ENCODE results near the gene DUSP15. TPM values are rescaled to one million over a fixed set of nuclear protein-coding genes. Genes with fewer than 3 reads are reported as not detected.

DUSP15 gene
- total RNA-seq, 5 donors from 2014 or later (not counting 1 experiment from before 2014, with no cell fraction given) = not detected

GRCh38 chr20:31870726-31871617, 645 bp upstream of the DUSP15 start:
- Mint-ChIP-seq H3K4me1 (peaks cover 8 to 19% (median 14%) of the 10 kb centered on the region in 3 donors), H3K36me3 (no peaks in the 10 kb centered on the region), H3K27ac (no peak overlapping the region), H3K27me3 (peaks cover 31 to 43% of the 10 kb centered on the region in 2 donors), H3K4me3 (peak overlapping the region; percentile 71 to 80 (median 75)), H3K9me3 (no peaks in the 10 kb centered on the region)
- ChIA-PET POLR2A (interaction anchor here in 1 of 2 donors (0.5 kb wide), 1 partner anchor 178 kb away, joined by 3 read pairs; no protein-coding TSS in a partner anchor), CTCF (interaction anchor here in 1 of 2 donors (0.8 to 1.0 kb wide), 2 partner anchors 9 kb away, joined by 3 read pairs; no protein-coding TSS in a partner anchor)
- peaks cover 0 to 15% of the 10 kb centered on the region in 2 experiments for H3K4me1 ChIP-seq (ENCODE audit: control insufficient read depth in 1 of 2, extremely low read depth in 1 of 2, insufficient read depth in 2 of 2, low read length in 2 of 2)
- no peaks in the 10 kb centered on the region for H3K36me3 ChIP-seq (ENCODE audit: control insufficient read depth in 2 of 2, extremely low read depth in 1 of 2, insufficient read depth in 1 of 2, low read length in 1 of 2)
- peak in 1 of 4 experiments; percentile 6 for ATAC-seq (replicated peaks in 1 of 4)
- no peaks in the 10 kb centered on the region for H3K9me3 ChIP-seq
- DNase-seq = no peak
- H3K27me3 ChIP-seq (replicated peaks in 1 of 2; ENCODE audit: control insufficient read depth in 2 of 2, extremely low read depth in 1 of 2, insufficient read depth in 2 of 2, low read length in 1 of 2) = peaks cover 0 to 44% of the 10 kb centered on the region in 2 experiments
- H3K27ac ChIP-seq (ENCODE audit: low read length) = no peak overlapping the region
- H3K4me3 ChIP-seq (ENCODE audit: control insufficient read depth in 1 of 2, extremely low read depth in 1 of 2, low read length in 1 of 2) = peak overlapping the region; percentile 11 to 35
- 10% methylated on average over 8 of the region's 24 CpGs for WGBS (ENCODE audit: insufficient coverage)

GRCh38 chr20:31869673-31869941, 720 bp downstream of the DUSP15 start:
- Mint-ChIP-seq H3K9me3 (no peaks in the 10 kb centered on the region), H3K27ac (no peak overlapping the region), H3K36me3 (no peaks in the 10 kb centered on the region), H3K27me3 (peaks cover 31 to 43% of the 10 kb centered on the region in 2 donors), H3K4me3 (peak overlapping the region; percentile 81 to 92 (median 83)), H3K4me1 (peaks cover 8 to 19% (median 14%) of the 10 kb centered on the region in 3 donors)
- WGBS (ENCODE audit: insufficient coverage) = 13% methylated on average over 1 of the region's 1 CpG
- Histone ChIP-seq H3K9me3 (no peaks in the 10 kb centered on the region), H3K36me3 (ENCODE audit: control insufficient read depth in 2 of 2, extremely low read depth in 1 of 2, insufficient read depth in 1 of 2, low read length in 1 of 2) (no peaks in the 10 kb centered on the region), H3K4me1 (ENCODE audit: control insufficient read depth in 1 of 2, extremely low read depth in 1 of 2, insufficient read depth in 2 of 2, low read length in 2 of 2) (peaks cover 0 to 15% of the 10 kb centered on the region in 2 experiments), H3K27ac (ENCODE audit: low read length) (no peak overlapping the region), H3K4me3 (ENCODE audit: control insufficient read depth in 1 of 2, extremely low read depth in 1 of 2, low read length in 1 of 2) (peak overlapping the region; percentile 30 to 58), H3K27me3 (replicated peaks in 1 of 2; ENCODE audit: control insufficient read depth in 2 of 2, extremely low read depth in 1 of 2, insufficient read depth in 2 of 2, low read length in 1 of 2) (peaks cover 0 to 44% of the 10 kb centered on the region in 2 experiments)
- ChIA-PET POLR2A (no interaction called here), CTCF (no interaction called here)
- no peak for DNase-seq
- no peak for ATAC-seq (replicated peaks in 1 of 4)

- 82% methylated on average over 6 of the region's 12 CpGs for WGBS (ENCODE audit: insufficient coverage)
- peak overlapping the region; percentile 81 to 92 (median 83) for H3K4me3 Mint-ChIP-seq
- H3K4me3 ChIP-seq (ENCODE audit: control insufficient read depth in 1 of 2, extremely low read depth in 1 of 2, low read length in 1 of 2) = no peak overlapping the region
- no peaks in the 10 kb centered on the region for H3K9me3 ChIP-seq
- ChIA-PET CTCF (no interaction called here), POLR2A (no interaction called here)
- peaks cover 31 to 43% of the 10 kb centered on the region in 2 donors for H3K27me3 Mint-ChIP-seq
- no peak for DNase-seq
- no peak overlapping the region for H3K27ac ChIP-seq (ENCODE audit: low read length)
- peaks cover 0 to 44% of the 10 kb centered on the region in 2 experiments for H3K27me3 ChIP-seq (replicated peaks in 1 of 2; ENCODE audit: control insufficient read depth in 2 of 2, extremely low read depth in 1 of 2, insufficient read depth in 2 of 2, low read length in 1 of 2)
- no peaks in the 10 kb centered on the region for H3K36me3 ChIP-seq (ENCODE audit: control insufficient read depth in 2 of 2, extremely low read depth in 1 of 2, insufficient read depth in 1 of 2, low read length in 1 of 2)
- no peaks in the 10 kb centered on the region for H3K36me3 Mint-ChIP-seq
- H3K9me3 Mint-ChIP-seq = no peaks in the 10 kb centered on the region
- no peak for ATAC-seq (replicated peaks in 1 of 4)
- peaks cover 0 to 15% of the 10 kb centered on the region in 2 experiments for H3K4me1 ChIP-seq (ENCODE audit: control insufficient read depth in 1 of 2, extremely low read depth in 1 of 2, insufficient read depth in 2 of 2, low read length in 2 of 2)
- no peak overlapping the region for H3K27ac Mint-ChIP-seq
- H3K4me1 Mint-ChIP-seq = peaks cover 8 to 19% (median 14%) of the 10 kb centered on the region in 3 donors
Observed at GRCh38 chr20:31868853-31869672, 1.3 kb downstream of the DUSP15 start.

GRCh38 chr20:31866221-31866620, 4.1 kb downstream of the DUSP15 start:
- peaks cover 0 to 18% of the 10 kb centered on the region in 2 experiments for H3K4me1 ChIP-seq (ENCODE audit: control insufficient read depth in 1 of 2, extremely low read depth in 1 of 2, insufficient read depth in 2 of 2, low read length in 2 of 2)
- Mint-ChIP-seq H3K36me3 (no peaks in the 10 kb centered on the region), H3K4me3 (no peak overlapping the region), H3K27me3 (peaks cover 20 to 31% of the 10 kb centered on the region in 2 donors), H3K9me3 (no peaks in the 10 kb centered on the region), H3K4me1 (peaks cover 11 to 24% (median 19%) of the 10 kb centered on the region in 3 donors), H3K27ac (no peak overlapping the region)
- ChIA-PET CTCF (no interaction called here), POLR2A (no interaction called here)
- H3K27ac ChIP-seq (ENCODE audit: low read length) = no peak overlapping the region
- no peak for ATAC-seq (replicated peaks in 1 of 4)
- no peaks in the 10 kb centered on the region for H3K9me3 ChIP-seq
- DNase-seq = no peak
- H3K27me3 ChIP-seq (replicated peaks in 1 of 2; ENCODE audit: control insufficient read depth in 2 of 2, extremely low read depth in 1 of 2, insufficient read depth in 2 of 2, low read length in 1 of 2) = peaks cover 0 to 35% of the 10 kb centered on the region in 2 experiments
- no peaks in the 10 kb centered on the region for H3K36me3 ChIP-seq (ENCODE audit: control insufficient read depth in 2 of 2, extremely low read depth in 1 of 2, insufficient read depth in 1 of 2, low read length in 1 of 2)
- WGBS (ENCODE audit: insufficient coverage) = 73% methylated on average over 2 of the region's 3 CpGs
- H3K4me3 ChIP-seq (ENCODE audit: control insufficient read depth in 1 of 2, extremely low read depth in 1 of 2, low read length in 1 of 2) = no peak overlapping the region

GRCh38 chr20:31864521-31865400, 5.6 kb downstream of the DUSP15 start:
- H3K36me3 Mint-ChIP-seq = no peaks in the 10 kb centered on the region
- H3K27ac Mint-ChIP-seq = no peak overlapping the region
- Histone ChIP-seq H3K9me3 (no peaks in the 10 kb centered on the region), H3K27ac (ENCODE audit: low read length) (no peak overlapping the region), H3K4me1 (ENCODE audit: control insufficient read depth in 1 of 2, extremely low read depth in 1 of 2, insufficient read depth in 2 of 2, low read length in 2 of 2) (peaks cover 3 to 18% of the 10 kb centered on the region in 2 experiments), H3K27me3 (replicated peaks in 1 of 2; ENCODE audit: control insufficient read depth in 2 of 2, extremely low read depth in 1 of 2, insufficient read depth in 2 of 2, low read length in 1 of 2) (peaks cover 0 to 37% of the 10 kb centered on the region in 2 experiments), H3K4me3 (ENCODE audit: control insufficient read depth in 1 of 2, extremely low read depth in 1 of 2, low read length in 1 of 2) (no peak overlapping the region), H3K36me3 (ENCODE audit: control insufficient read depth in 2 of 2, extremely low read depth in 1 of 2, insufficient read depth in 1 of 2, low read length in 1 of 2) (no peaks in the 10 kb centered on the region)
- DNase-seq = no peak
- peaks cover 11 to 31% of the 10 kb centered on the region in 2 donors for H3K27me3 Mint-ChIP-seq
- peaks cover 12 to 24% (median 16%) of the 10 kb centered on the region in 3 donors for H3K4me1 Mint-ChIP-seq
- 89% methylated on average over 9 of the region's 12 CpGs for WGBS (ENCODE audit: insufficient coverage)
- no peak overlapping the region for H3K4me3 Mint-ChIP-seq
- ATAC-seq (replicated peaks in 1 of 4) = no peak
- no peaks in the 10 kb centered on the region for H3K9me3 Mint-ChIP-seq
- ChIA-PET CTCF (interaction anchor here in 1 of 2 donors (1.6 kb wide), 1 partner anchor 12 kb away, joined by 6 read pairs; no protein-coding TSS in a partner anchor), POLR2A (no interaction called here)
